B cell (primary cell): Measurements from ENCODE around the gene ELAVL4. TPM values are rescaled to one million over a fixed set of nuclear protein-coding genes. Genes with fewer than 3 reads are reported as not detected.

Source experiments
- ATAC-seq: fragments of 200-7000 bp; cut with Tn5 transposase; one replicate; pipeline ENCODE4 v1.10.0; 2021; ENCODE audit warnings: low read depth, mild to moderate bottlenecking, moderate number of reproducible peaks, moderate library complexity
- CTCF ChIA-PET: fragments of 350-600 bp; sonication (Branson Sonifier 250); formaldehyde crosslinking; loops from one replicate; lab custom pipeline; 2021; ENCODE audit warnings: antibody characterized with exemption, inconsistent platforms; lab: Charles Lee
- POLR2A ChIA-PET: fragments of 350-600 bp; sonication (Branson Sonifier 250); formaldehyde crosslinking; loops from one replicate; lab custom pipeline; 2021; ENCODE audit warnings: antibody characterized with exemption; lab: Charles Lee
- DNase-seq: peaks from one replicate; pipeline ENCODE4 v3.0.0; 2013
- H2AFZ ChIP-seq: 2 replicates; pipeline ENCODE4 v1.6.1; 2012; ENCODE audit warnings: mild to moderate bottlenecking, low read depth, low read length; ENCODE audit not compliant: insufficient read depth, poor library complexity, severe bottlenecking
- H3K27ac ChIP-seq, 2 donors: 1 replicate in 1 of 2; 2 replicates in 1 of 2; pipeline ENCODE4 v1.5.1; 2012 to 2013; ENCODE audit warnings: low read length in 2 of 2, mild to moderate bottlenecking in 2 of 2, moderate library complexity in 1 of 2
- H3K27me3 ChIP-seq, 4 experiments: fragments of 200-600 bp in 1 of 4; sonication (generic) in 1 of 4; replicated peaks in 1 of 4; 1 replicate in 2 of 4; 2 replicates in 2 of 4; pipeline versions ENCODE4 v1.6.1 to v1.7.0; 2013 to 2016; ENCODE audit warnings: low read length in 3 of 4, mild to moderate bottlenecking in 2 of 4, mixed read lengths in 1 of 4, moderate library complexity in 1 of 4; ENCODE audit not compliant: insufficient read depth in 4 of 4, control insufficient read depth in 3 of 4; ENCODE audit errors: control extremely low read depth in 1 of 4
- H3K36me3 ChIP-seq, 2 experiments: replicated peaks in 1 of 2; 1 replicate in 1 of 2; 2 replicates in 1 of 2; pipeline versions ENCODE4 v1.6.1 to v1.7.1; 2013; ENCODE audit warnings: low read length in 1 of 2; ENCODE audit not compliant: insufficient read depth in 2 of 2, control insufficient read depth in 1 of 2; ENCODE audit errors: control extremely low read depth in 1 of 2, extremely low read depth in 1 of 2
- H3K4me1 ChIP-seq, 2 donors: fragments of 200-600 bp in 1 of 2; sonication (generic) in 1 of 2; 1 replicate in 1 of 2; 2 replicates in 1 of 2; pipeline versions ENCODE4 v1.5.1 to v1.6.1; 2013 to 2017; ENCODE audit warnings: low read length in 2 of 2; ENCODE audit not compliant: control insufficient read depth in 2 of 2, insufficient read depth in 2 of 2
- H3K4me2 ChIP-seq: replicated peaks from 2 replicates; pipeline ENCODE3; 2012; ENCODE audit warnings: mild to moderate bottlenecking, low read depth, low read length; ENCODE audit not compliant: poor library complexity, severe bottlenecking
- H3K4me3 ChIP-seq, 5 experiments: fragments of 200-600 bp in 1 of 5; sonication (generic) in 1 of 5; 1 replicate in 3 of 5; 2 replicates in 2 of 5; pipeline versions ENCODE4 v1.5.1 to v1.7.0; 2011 to 2016; ENCODE audit warnings: low read length in 4 of 5, mild to moderate bottlenecking in 4 of 5, low read depth in 2 of 5, control low read depth in 1 of 5, moderate library complexity in 1 of 5; ENCODE audit not compliant: insufficient read depth in 1 of 5; ENCODE audit errors: control extremely low read depth in 1 of 5, extremely low read depth in 1 of 5
- H3K79me2 ChIP-seq: fragments of 200-600 bp; sonication (generic); one replicate; pipeline ENCODE4 v1.6.0; 2016; ENCODE audit warnings: low read length; ENCODE audit not compliant: control insufficient read depth, insufficient read depth
- H3K9ac ChIP-seq: fragments of 200-600 bp; sonication (generic); 2 replicates; pipeline ENCODE4 v1.6.1; 2017; ENCODE audit warnings: mild to moderate bottlenecking, low read length, moderate library complexity
- H3K9me3 ChIP-seq, 3 donors: one replicate each; pipeline versions ENCODE4 v1.6.1 to v1.7.1; 2013; ENCODE audit warnings: low read length in 2 of 3; ENCODE audit not compliant: control insufficient read depth in 2 of 3, insufficient read depth in 1 of 3; ENCODE audit errors: control extremely low read depth in 1 of 3
- H4K20me1 ChIP-seq: 2 replicates; pipeline ENCODE4 v1.6.0; 2012; ENCODE audit warnings: mild to moderate bottlenecking, low read length; ENCODE audit not compliant: insufficient read depth, control insufficient read depth, poor library complexity, severe bottlenecking
- H3K27ac Mint-ChIP-seq: one replicate; pipeline ENCODE4 v1.8.0; 2021; ENCODE audit warnings: mixed read lengths
- H3K27me3 Mint-ChIP-seq: one replicate; pipeline ENCODE4 v1.8.0; 2021; ENCODE audit warnings: mixed read lengths
- H3K4me1 Mint-ChIP-seq: one replicate; pipeline ENCODE4 v1.8.0; 2021; ENCODE audit warnings: mixed read lengths
- H3K4me3 Mint-ChIP-seq: one replicate; pipeline ENCODE4 v1.8.0; 2021; ENCODE audit warnings: mixed read lengths
- H3K9me3 Mint-ChIP-seq: one replicate; pipeline ENCODE4 v1.8.0; 2022; ENCODE audit warnings: mixed read lengths; ENCODE audit not compliant: insufficient read depth
- CTCF ChIP-seq: fragments of 200-600 bp; IDR thresholded peaks from one replicate; pipeline ENCODE4 v1.8.0; 2022; ENCODE audit warnings: antibody characterized with exemption, mild to moderate bottlenecking
- EZH2 ChIP-seq: IDR thresholded peaks from 2 replicates; pipeline ENCODE4 v1.6.1; 2012; ENCODE audit warnings: borderline replicate concordance, low read depth, mild to moderate bottlenecking, moderate library complexity, low read length; ENCODE audit not compliant: insufficient read depth, poor library complexity, severe bottlenecking
- WGBS: methylation state at CpG from one replicate; pipeline ENCODE4 v1.1.5; 2013; ENCODE audit warnings: missing lambda C conversion rate; ENCODE audit not compliant: insufficient coverage; 5-methylcytosine and 5-hydroxymethylcytosine counted together
- intact Hi-C: fragments of 100-400 bp; cut with micrococcal nuclease; formaldehyde crosslinking; loops from one replicate; pipeline ENCODE4 v1.10.0; 2022
- polyA plus RNA-seq: library from polyadenylated mRNA; depleted of rRNA; stranded (reverse); fragments of >200 nt; gene quantifications from 2 replicates; pipeline ENCODE4 v1.2.3, GENCODE V29; 2012
- total RNA-seq, 2 donors: library from RNA; stranded (reverse); fragments of 120-200 nt in 1 of 2; gene quantifications; 1 replicate in 1 of 2; 2 replicates in 1 of 2; pipeline versions ENCODE4 v1.2.3 to v1.2.4, GENCODE V29; 2013 to 2022

Gene ELAVL4
- total and polyA plus RNA-seq, 2 donors (not counting 1 experiment from before 2014, with no cell fraction given): not detected

- POLR2A ChIA-PET: no interaction called here
- 86% methylated on average over 1 of the region's 1 CpG for WGBS
Measured at GRCh38 chr1:50084389-50084788, 24.3 kb upstream of the ELAVL4 start.

GRCh38 chr1:50091068-50091467 lies 17.7 kb upstream of the ELAVL4 start:
- DNase-seq: no peak
- H3K4me1 Mint-ChIP-seq: no peaks in the 10 kb centered on the region
- Histone ChIP-seq H3K27ac (no peak overlapping the region), H3K79me2 (no peaks in the 10 kb centered on the region), H3K36me3 (no peaks in the 10 kb centered on the region), H3K27me3 (no peaks in the 10 kb centered on the region), H3K9me3 (no peaks in the 10 kb centered on the region), H4K20me1 (no peaks in the 10 kb centered on the region), H3K4me3 (no peak overlapping the region), H3K9ac (no peak overlapping the region), H2AFZ (no peak overlapping the region), H3K4me1 (no peaks in the 10 kb centered on the region), H3K4me2 (no peak overlapping the region)
- H3K27me3 Mint-ChIP-seq: peaks cover 10% of the 10 kb centered on the region
- no peak for TF ChIP-seq CTCF
- no peak for TF ChIP-seq EZH2
- ATAC-seq: no peak
- CTCF ChIA-PET: interaction anchor here (1.7 kb wide), 1 partner anchor 11 kb away, joined by 3 read pairs; no protein-coding TSS in a partner anchor
- H3K9me3 Mint-ChIP-seq: no peaks in the 10 kb centered on the region
- H3K4me3 Mint-ChIP-seq: no peak overlapping the region
- no peak overlapping the region for H3K27ac Mint-ChIP-seq
- POLR2A ChIA-PET: no interaction called here
- intact Hi-C loops: no loop called here
- WGBS: 96% methylated on average over 8 of the region's 9 CpGs

More at GRCh38 chr1:50084389-50084788, 24.3 kb upstream of the ELAVL4 start:
- Histone ChIP-seq H3K79me2 (no peaks in the 10 kb centered on the region), H3K9ac (no peak overlapping the region), H3K4me3 (no peak overlapping the region), H4K20me1 (no peaks in the 10 kb centered on the region), H3K27ac (no peak overlapping the region), H3K4me2 (no peak overlapping the region), H3K36me3 (no peaks in the 10 kb centered on the region), H2AFZ (no peak overlapping the region), H3K4me1 (no peaks in the 10 kb centered on the region), H3K9me3 (no peaks in the 10 kb centered on the region), H3K27me3 (no peaks in the 10 kb centered on the region)
- CTCF ChIA-PET: interaction anchor here (1.4 kb wide), 1 partner anchor 8 kb away, joined by 3 read pairs; no protein-coding TSS in a partner anchor
- H3K4me1 Mint-ChIP-seq: no peaks in the 10 kb centered on the region
- DNase-seq: no peak
- no peak overlapping the region for H3K27ac Mint-ChIP-seq
- no peak for ATAC-seq
- TF ChIP-seq CTCF (no peak), EZH2 (no peak)
- H3K27me3 Mint-ChIP-seq: no peaks in the 10 kb centered on the region
- no peak overlapping the region for H3K4me3 Mint-ChIP-seq
- intact Hi-C loops: no loop called here
- peaks cover 2% of the 10 kb centered on the region for H3K9me3 Mint-ChIP-seq
